NT2/D1 (cell line): Measurements from ENCODE around the gene PRRX2.

Experiments used
- SUZ12 ChIP-seq: IDR thresholded peaks from 2 replicates; pipeline ENCODE4 v1.6.1; 2011; ENCODE audit not compliant: insufficient read length, insufficient read depth; ENCODE audit errors: extremely low read depth
- YY1 ChIP-seq: IDR thresholded peaks from 2 replicates; pipeline ENCODE4 v1.6.1; 2011; ENCODE audit not compliant: insufficient read length, insufficient read depth
- ZNF274 ChIP-seq: IDR thresholded peaks from 2 replicates; pipeline ENCODE4 v1.6.1; 2011; ENCODE audit warnings: mild to moderate bottlenecking, low read depth, low read length

DNA sequence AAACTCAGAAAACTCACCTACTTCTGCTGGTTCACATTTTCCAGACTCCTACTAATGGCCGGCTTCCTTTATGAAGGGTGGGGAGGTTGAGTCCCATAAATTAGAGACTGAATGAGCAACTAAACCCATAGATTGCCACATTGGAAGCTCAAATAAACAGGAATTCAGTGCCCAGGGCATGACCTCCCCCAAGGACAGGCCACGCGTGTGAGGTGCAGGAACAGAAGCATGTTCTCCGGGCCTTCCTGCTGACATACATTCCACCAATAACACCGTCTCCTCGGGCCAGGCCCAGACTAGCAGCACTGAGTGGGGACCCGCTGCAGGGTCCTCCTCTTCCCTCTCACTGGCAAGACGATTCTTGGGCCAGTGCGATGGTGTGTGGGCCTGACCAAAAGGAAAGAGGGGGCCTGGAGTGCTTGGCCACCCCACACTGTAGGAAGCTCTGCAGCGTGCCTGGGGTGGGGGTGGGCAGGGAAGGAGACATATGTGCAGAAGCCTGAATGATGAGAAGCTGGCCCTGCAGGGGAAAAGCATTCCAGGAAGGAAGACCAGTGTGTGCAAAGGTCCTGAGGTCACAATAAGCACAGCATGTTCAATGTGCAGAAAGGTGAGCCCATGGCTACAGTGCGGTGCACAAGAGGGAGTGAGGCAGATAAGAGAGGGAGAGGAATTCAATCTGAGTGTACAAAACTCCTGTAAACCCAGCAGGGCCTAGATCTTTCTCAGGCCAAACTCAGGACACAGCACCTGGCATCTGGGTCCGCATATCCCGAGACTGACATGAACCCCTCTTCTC, 75.4 kb downstream of the PRRX2 start:
- TF ChIP-seq ZNF274: no peak
- no peak for TF ChIP-seq YY1
- no peak for TF ChIP-seq SUZ12
